ENCODE data around the gene SRSF8.
"Not testable (repeated sequence)": the region's sequence is repeated elsewhere in the genome, so short reads cannot be mapped to it uniquely, and the experiment has no call there.

The SRSF8 gene

GRCh38 chr11:95098826-95099225, 32.1 kb downstream of the SRSF8 start:
- DNase-seq, result no peak

- no peak for DNase-seq
Observed at GRCh38 chr11:95100191-95100648, 33.5 kb downstream of the SRSF8 start.

- DNase-seq, result no peak
Observed at GRCh38 chr11:95100856-95101507, 34.3 kb downstream of the SRSF8 start.

GRCh38 chr11:95101935-95102334, 35.2 kb downstream of the SRSF8 start:
- no peak for DNase-seq

- DNase-seq, result no peak
Observed at GRCh38 chr11:95102733-95103132, 36.0 kb downstream of the SRSF8 start.

- DNase-seq, result no peak
Observed at GRCh38 chr11:95103701-95104100, 37.0 kb downstream of the SRSF8 start.

- DNase-seq, result no peak
Observed at GRCh38 chr11:95104121-95104830, 37.6 kb downstream of the SRSF8 start.

- no peak for DNase-seq
Observed at GRCh38 chr11:95104856-95105255, 38.1 kb downstream of the SRSF8 start.

GRCh38 chr11:95108159-95108611, 41.5 kb downstream of the SRSF8 start:
- DNase-seq, result peak in 1 of 2 donors; percentile 36

- DNase-seq, result peak in 1 of 2 donors; percentile 26
Observed at GRCh38 chr11:95108671-95109551, 42.2 kb downstream of the SRSF8 start.

- not testable (repeated sequence) for DNase-seq
Observed at GRCh38 chr11:95111471-95111870, 44.8 kb downstream of the SRSF8 start.

- DNase-seq, result no peak
Observed at GRCh38 chr11:95111923-95112540, 45.3 kb downstream of the SRSF8 start.

GRCh38 chr11:95115597-95115996, 48.9 kb downstream of the SRSF8 start:
- DNase-seq, result no peak

- no peak for DNase-seq
Observed at GRCh38 chr11:95119361-95120060, 52.8 kb downstream of the SRSF8 start.
